MM.1S (cell line): ENCODE results near the gene CYP4B1.

ENCODE experiments used
- DNase-seq: peaks from one replicate; pipeline ENCODE4 v3.0.0-alpha.2; 2015
- H2AFZ ChIP-seq: fragments of 300-600 bp; sonication (generic); 2 replicates; pipeline ENCODE4 v1.6.0; 2016; ENCODE audit warnings: antibody characterized with exemption, low read length
- H3F3A ChIP-seq: fragments of 300-600 bp; sonication (generic); 2 replicates; pipeline ENCODE4 v1.6.1; 2016; ENCODE audit warnings: mild to moderate bottlenecking, antibody characterized with exemption, low read length, moderate library complexity, mixed read lengths; ENCODE audit not compliant: insufficient read depth
- H3K27ac ChIP-seq: fragments of 300-600 bp; sonication (generic); 2 replicates; pipeline ENCODE4 v1.5.1; 2016; ENCODE audit warnings: mild to moderate bottlenecking, low read length
- H3K27me3 ChIP-seq: fragments of 300-600 bp; sonication (generic); replicated peaks from 2 replicates; pipeline ENCODE4 v1.6.0; 2016; ENCODE audit warnings: low read length; ENCODE audit not compliant: insufficient read depth
- H3K36me3 ChIP-seq: fragments of 300-600 bp; sonication (generic); replicated peaks from 2 replicates; pipeline ENCODE4 v1.6.1; 2016; ENCODE audit warnings: mild to moderate bottlenecking, low read length, mixed read lengths; ENCODE audit not compliant: insufficient read depth
- H3K4me1 ChIP-seq: fragments of 300-600 bp; sonication (generic); 2 replicates; pipeline ENCODE4 v1.6.1; 2016; ENCODE audit warnings: low read length, mixed read lengths
- H3K4me2 ChIP-seq: fragments of 300-600 bp; sonication (generic); 2 replicates; pipeline ENCODE4 v1.6.0; 2016; ENCODE audit warnings: low read depth, low read length
- H3K4me3 ChIP-seq: fragments of 300-600 bp; sonication (generic); 2 replicates; pipeline ENCODE4 v1.5.1; 2016; ENCODE audit warnings: low read length, mixed read lengths
- H3K79me2 ChIP-seq: fragments of 300-600 bp; sonication (generic); 2 replicates; pipeline ENCODE4 v1.6.1; 2016; ENCODE audit warnings: mixed run types, low read length, mixed read lengths
- H3K9ac ChIP-seq: fragments of 300-600 bp; sonication (generic); 2 replicates; pipeline ENCODE4 v1.6.1; 2016; ENCODE audit warnings: low read length, mixed read lengths
- H3K9me2 ChIP-seq: fragments of 300-600 bp; sonication (generic); replicated peaks from 2 replicates; pipeline ENCODE4 v1.6.1; 2016; ENCODE audit warnings: mild to moderate bottlenecking, low read length, mixed read lengths; ENCODE audit not compliant: insufficient read depth
- H3K9me3 ChIP-seq: fragments of 300-600 bp; sonication (generic); replicated peaks from 2 replicates; pipeline ENCODE4 v1.6.1; 2016; ENCODE audit warnings: mild to moderate bottlenecking, low read length, mixed read lengths; ENCODE audit not compliant: insufficient read depth
- H4K20me1 ChIP-seq: fragments of 300-600 bp; sonication (generic); 2 replicates; pipeline ENCODE4 v1.6.1; 2016; ENCODE audit warnings: mild to moderate bottlenecking, low read length, moderate library complexity, mixed read lengths; ENCODE audit not compliant: insufficient read depth
- CTCF ChIP-seq: fragments of 300-600 bp; sonication (generic); IDR thresholded peaks from 2 replicates; pipeline ENCODE4 v1.5.1; 2016; ENCODE audit warnings: antibody characterized with exemption, low read length, mixed read lengths
- EZH2 ChIP-seq: fragments of 300-600 bp; sonication (generic); optimal IDR thresholded peaks from 2 replicates; pipeline ENCODE3; 2017; ENCODE audit warnings: low read depth, mild to moderate bottlenecking, antibody characterized with exemption, low read length, mixed read lengths
- EZH2phosphoT487 ChIP-seq: fragments of 300-600 bp; sonication (generic); IDR thresholded peaks from 2 replicates; pipeline ENCODE4 v1.6.1; 2018; ENCODE audit warnings: antibody characterized with exemption, low read length

CYP4B1 gene

GRCh38 chr1:46813858-46814396 lies 15.1 kb downstream of the CYP4B1 start:
- no peak overlapping the region for H3K4me2 ChIP-seq
- H3K9me3 ChIP-seq, result no peaks in the 10 kb centered on the region
- H3K27ac ChIP-seq, result no peak overlapping the region
- H2AFZ ChIP-seq, result no peak overlapping the region
- H3K4me3 ChIP-seq, result no peak overlapping the region
- no peaks in the 10 kb centered on the region for H3K9me2 ChIP-seq
- no peaks in the 10 kb centered on the region for H3K27me3 ChIP-seq
- H3K4me1 ChIP-seq, result no peaks in the 10 kb centered on the region
- no peak for TF ChIP-seq CTCF
- TF ChIP-seq EZH2phosphoT487, result no peak
- TF ChIP-seq EZH2, result no peak
- no peak overlapping the region for H3K9ac ChIP-seq
- no peaks in the 10 kb centered on the region for H4K20me1 ChIP-seq
- H3K36me3 ChIP-seq, result no peaks in the 10 kb centered on the region
- H3K79me2 ChIP-seq, result no peaks in the 10 kb centered on the region
- DNase-seq, result no peak
- no peaks in the 10 kb centered on the region for H3F3A ChIP-seq

- no peaks in the 10 kb centered on the region for H3K4me1 ChIP-seq
- H4K20me1 ChIP-seq, result no peaks in the 10 kb centered on the region
- no peaks in the 10 kb centered on the region for H3K9me3 ChIP-seq
- no peak overlapping the region for H3K27ac ChIP-seq
- H3K27me3 ChIP-seq, result no peaks in the 10 kb centered on the region
- H2AFZ ChIP-seq, result no peak overlapping the region
- TF ChIP-seq CTCF (no peak), EZH2 (no peak), EZH2phosphoT487 (no peak)
- H3K4me2 ChIP-seq, result no peak overlapping the region
- H3K9me2 ChIP-seq, result no peaks in the 10 kb centered on the region
- no peak overlapping the region for H3K4me3 ChIP-seq
- DNase-seq, result no peak
- no peaks in the 10 kb centered on the region for H3K36me3 ChIP-seq
- H3K9ac ChIP-seq, result no peak overlapping the region
- no peaks in the 10 kb centered on the region for H3F3A ChIP-seq
- H3K79me2 ChIP-seq, result no peaks in the 10 kb centered on the region
Measured at GRCh38 chr1:46815133-46815532, 16.3 kb downstream of the CYP4B1 start.

- Histone ChIP-seq H3K79me2 (no peaks in the 10 kb centered on the region), H3K4me2 (no peak overlapping the region), H3K4me1 (no peaks in the 10 kb centered on the region), H3K27me3 (no peaks in the 10 kb centered on the region), H4K20me1 (no peaks in the 10 kb centered on the region), H3F3A (no peaks in the 10 kb centered on the region), H3K4me3 (no peak overlapping the region), H3K9me2 (no peaks in the 10 kb centered on the region), H3K9me3 (no peaks in the 10 kb centered on the region), H3K9ac (no peak overlapping the region), H3K36me3 (no peaks in the 10 kb centered on the region), H3K27ac (no peak overlapping the region), H2AFZ (no peak overlapping the region)
- no peak for DNase-seq
- no peak for TF ChIP-seq EZH2
- no peak for TF ChIP-seq CTCF
- no peak for TF ChIP-seq EZH2phosphoT487
Measured at GRCh38 chr1:46816930-46817329, 18.1 kb downstream of the CYP4B1 start.
